HepG2 (cell line): ENCODE measurements around the gene ANK3. TPM values are rescaled to one million over a fixed set of nuclear protein-coding genes. Genes with fewer than 3 reads are reported as not detected.

Source experiments
- ATAC-seq: fragments of 200-7000 bp; cut with Tn5 transposase; 3 replicates; pipeline ENCODE4 v1.9.1; 2020; ENCODE audit warnings: mild to moderate bottlenecking, moderate library complexity
- BruUV-seq: library from RNA; stranded (reverse); fragments of 400-500 nt; replicated peaks from 2 replicates; lab custom pipeline; 2021; lab: Mats Ljungman, UMichigan
- CTCF ChIA-PET: fragments of 300-600 bp; formaldehyde crosslinking; extraction: SDS; loops from one replicate; lab custom pipeline; 2021; ENCODE audit warnings: low total read pairs, inconsistent platforms, low intra/inter-chr PET ratio; lab: Yijun Ruan, JAX
- POLR2A ChIA-PET: fragments of 350-600 bp; sonication (Branson Sonifier 250); formaldehyde crosslinking; loops from one replicate; lab custom pipeline; 2020; ENCODE audit warnings: antibody characterized with exemption, inconsistent platforms; lab: Yijun Ruan, JAX
- DNase-seq: peaks from one replicate; pipeline ENCODE4 v3.0.0-alpha.2; 2015; ENCODE audit warnings: low spot score
- FAIRE-seq: peaks from 3 replicates; lab custom pipeline; 2011; peaks lifted over from hg19 to GRCh38; lab: Jason Lieb, UNC
- H2AFZ ChIP-seq: one replicate; pipeline ENCODE4 v1.6.1; 2011; ENCODE audit warnings: low read length, inconsistent platforms
- H3K27ac ChIP-seq: fragments of 300-600 bp; 3 replicates; pipeline ENCODE4 v1.8.0; 2011; ENCODE audit warnings: mixed run types, mild to moderate bottlenecking, mixed read lengths, low read length, inconsistent platforms; ENCODE audit not compliant: insufficient read depth; ENCODE audit errors: extremely low read length
- H3K27me3 ChIP-seq, 2 experiments: fragments of 200-600 bp in 1 of 2; 2 replicates in 1 of 2; 3 replicates in 1 of 2; pipeline versions ENCODE4 v1.6.0 to v1.8.0; 2011; ENCODE audit warnings: low read length in 2 of 2, mild to moderate bottlenecking in 2 of 2, moderate library complexity in 2 of 2, inconsistent platforms in 1 of 2; ENCODE audit not compliant: insufficient read depth in 2 of 2, control insufficient read depth in 1 of 2
- H3K36me3 ChIP-seq, 2 experiments: fragments of 200-600 bp in 1 of 2; replicated peaks in 1 of 2; 2 replicates in 1 of 2; 3 replicates in 1 of 2; pipeline versions ENCODE4 v1.5.1 to v1.8.0; 2011; ENCODE audit warnings: low read length in 2 of 2, inconsistent platforms in 1 of 2; ENCODE audit not compliant: insufficient read depth in 2 of 2, control insufficient read depth in 1 of 2
- H3K4me1 ChIP-seq: 2 replicates; pipeline ENCODE4 v1.5.1; 2012; ENCODE audit warnings: low read length, inconsistent platforms; ENCODE audit not compliant: insufficient read depth
- H3K4me2 ChIP-seq: 2 replicates; pipeline ENCODE4 v1.6.0; 2011; ENCODE audit warnings: low read depth, low read length, inconsistent platforms
- H3K4me3 ChIP-seq, 3 experiments: fragments of 200-600 bp in 1 of 3; sonication (generic), shearing (Covaris generic) in 1 of 3; replicated peaks in 1 of 3; 2 replicates each; pipeline ENCODE4 v1.5.1; 2011 to 2016; ENCODE audit warnings: low read length in 3 of 3, inconsistent platforms in 2 of 3, low read depth in 2 of 3, mild to moderate bottlenecking in 2 of 3, control low read depth in 1 of 3, mixed read lengths in 1 of 3; ENCODE audit not compliant: insufficient read depth in 1 of 3
- H3K79me2 ChIP-seq: one replicate; pipeline ENCODE4 v1.6.1; 2011; ENCODE audit warnings: low read length, inconsistent platforms; ENCODE audit not compliant: insufficient read depth
- H3K9ac ChIP-seq: 2 replicates; pipeline ENCODE4 v1.6.0; 2011; ENCODE audit warnings: mild to moderate bottlenecking, low read depth, low read length, inconsistent platforms; ENCODE audit not compliant: insufficient read depth
- H3K9me3 ChIP-seq: 2 replicates; pipeline ENCODE4 v1.5.1; 2012; ENCODE audit warnings: mild to moderate bottlenecking, low read length
- H4K20me1 ChIP-seq: 2 replicates; pipeline ENCODE4 v1.6.0; 2011; ENCODE audit warnings: inconsistent platforms, mild to moderate bottlenecking, low read length, moderate library complexity; ENCODE audit not compliant: insufficient read depth
- JUND ChIP-seq: sonication (generic); formaldehyde crosslinking; IDR thresholded peaks from 2 replicates; pipeline ENCODE4 v1.8.0; 2022; ENCODE audit warnings: mild to moderate bottlenecking, missing genetic modification reagents
- NFATC3 ChIP-seq: sonication (generic); formaldehyde crosslinking; IDR thresholded peaks from 2 replicates; pipeline ENCODE4 v1.5.1; 2020; ENCODE audit warnings: mild to moderate bottlenecking, missing genetic modification reagents
- STAG1 ChIP-seq: sonication (generic); formaldehyde crosslinking; IDR thresholded peaks from 2 replicates; pipeline ENCODE4 v1.4.0; 2020; ENCODE audit warnings: missing genetic modification reagents
- ZSCAN31 ChIP-seq: sonication (generic); formaldehyde crosslinking; IDR thresholded peaks from 2 replicates; pipeline ENCODE4 v1.5.0; 2020; ENCODE audit warnings: low read depth, mild to moderate bottlenecking, missing genetic modification reagents
- WGBS: methylation state at CpG from one replicate; pipeline ENCODE4 v1.1.6; 2017; ENCODE audit warnings: low lambda C conversion rate; 5-methylcytosine and 5-hydroxymethylcytosine counted together
- in situ Hi-C: cut with HindIII; loops from 2 replicates; pipeline ENCODE4 v1.10.0; 2017; ENCODE audit warnings: low pct_unique_long_range_greater_than_20kb; ENCODE audit not compliant: extremely low pct_ligation_motif_present
- intact Hi-C: fragments of 100-400 bp; cut with micrococcal nuclease; formaldehyde crosslinking; loops from one replicate; pipeline ENCODE4 v1.10.0; 2022; ENCODE audit not compliant: unreplicated experiment
- polyA plus RNA-seq, 8 experiments: library from polyadenylated mRNA; depleted of rRNA in 3 of 8; stranded (reverse) in 7 of 8; unstranded in 1 of 8; fragments of >200 nt; fragmentation: Illumina TruSeq in 4 of 8; extraction: Trizol in 4 of 8; gene quantifications; 2 replicates each; pipeline versions ENCODE4 v1.2.1 to v1.2.3, GENCODE V29; 2011 to 2016; ENCODE audit warnings: low read depth in 4 of 8, missing spikeins in 1 of 8, mixed read lengths in 1 of 8; ENCODE audit not compliant: insufficient read depth in 1 of 8
- total RNA-seq, 5 experiments: library from RNA; depleted of rRNA; stranded (reverse); fragments of >200 nt; fragmentation: Illumina TruSeq; extraction: Trizol; gene quantifications; 2 replicates each; pipeline ENCODE4 v1.2.3, GENCODE V29; 2016; ENCODE audit warnings: low read depth in 1 of 5
- TF ChIP-seq, protein P1 (sequence below): sonication (generic); formaldehyde crosslinking; conservative IDR thresholded peaks from 2 replicates; pipeline ENCODE4 v1.8.0; 2022; ENCODE audit warnings: missing genetic modification reagents
- TF ChIP-seq, protein P2 (sequence below): sonication (generic); formaldehyde crosslinking; IDR thresholded peaks from 2 replicates; pipeline ENCODE4 v1.5.0; 2020; ENCODE audit warnings: mild to moderate bottlenecking, missing genetic modification reagents, moderate library complexity

The ANK3 gene
- total and polyA plus RNA-seq, 2 of the 13 experiments (the other 11 are each of a cell fraction or from before 2014, with no cell fraction given) = not detected

DNA sequence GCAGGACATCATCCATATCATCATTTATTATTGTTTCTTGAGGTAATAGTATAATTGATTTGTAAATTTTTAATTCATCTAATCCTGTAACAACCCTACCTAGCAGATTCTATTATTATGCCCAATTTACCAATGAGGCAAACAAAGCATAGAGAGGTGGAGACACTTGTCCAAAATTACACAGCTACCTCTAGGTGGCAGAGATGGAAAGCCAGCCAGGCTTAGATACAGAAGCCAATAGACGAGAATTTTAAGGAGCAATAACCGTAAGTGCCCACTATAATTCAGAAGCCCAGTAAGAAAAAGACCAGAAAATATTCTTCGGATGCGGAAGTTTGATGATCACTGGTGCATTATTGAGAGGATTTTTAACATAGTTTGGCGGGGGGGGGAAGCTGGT, 54.0 kb downstream of the ANK3 start:
- in situ Hi-C loops = no loop called here
- no peak overlapping the region for H3K27ac ChIP-seq
- DNase-seq (peak; percentile 19), ATAC-seq (peak; percentile 51), FAIRE-seq (no peak)
- no peaks in the 10 kb centered on the region for H3K9me3 ChIP-seq
- H3K4me3 ChIP-seq = no peak overlapping the region
- POLR2A ChIA-PET = no interaction called here
- H3K27me3 ChIP-seq = no peaks in the 10 kb centered on the region
- TF ChIP-seq, protein P1, sequence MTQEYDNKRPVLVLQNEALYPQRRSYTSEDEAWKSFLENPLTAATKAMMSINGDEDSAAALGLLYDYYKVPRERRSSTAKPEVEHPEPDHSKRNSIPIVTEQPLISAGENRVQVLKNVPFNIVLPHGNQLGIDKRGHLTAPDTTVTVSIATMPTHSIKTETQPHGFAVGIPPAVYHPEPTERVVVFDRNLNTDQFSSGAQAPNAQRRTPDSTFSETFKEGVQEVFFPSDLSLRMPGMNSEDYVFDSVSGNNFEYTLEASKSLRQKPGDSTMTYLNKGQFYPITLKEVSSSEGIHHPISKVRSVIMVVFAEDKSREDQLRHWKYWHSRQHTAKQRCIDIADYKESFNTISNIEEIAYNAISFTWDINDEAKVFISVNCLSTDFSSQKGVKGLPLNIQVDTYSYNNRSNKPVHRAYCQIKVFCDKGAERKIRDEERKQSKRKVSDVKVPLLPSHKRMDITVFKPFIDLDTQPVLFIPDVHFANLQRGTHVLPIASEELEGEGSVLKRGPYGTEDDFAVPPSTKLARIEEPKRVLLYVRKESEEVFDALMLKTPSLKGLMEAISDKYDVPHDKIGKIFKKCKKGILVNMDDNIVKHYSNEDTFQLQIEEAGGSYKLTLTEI (CRISPR knock-in tag) = no peak
- no peak for TF ChIP-seq ZSCAN31 (CRISPR knock-in tag)
- TF ChIP-seq, protein P2, sequence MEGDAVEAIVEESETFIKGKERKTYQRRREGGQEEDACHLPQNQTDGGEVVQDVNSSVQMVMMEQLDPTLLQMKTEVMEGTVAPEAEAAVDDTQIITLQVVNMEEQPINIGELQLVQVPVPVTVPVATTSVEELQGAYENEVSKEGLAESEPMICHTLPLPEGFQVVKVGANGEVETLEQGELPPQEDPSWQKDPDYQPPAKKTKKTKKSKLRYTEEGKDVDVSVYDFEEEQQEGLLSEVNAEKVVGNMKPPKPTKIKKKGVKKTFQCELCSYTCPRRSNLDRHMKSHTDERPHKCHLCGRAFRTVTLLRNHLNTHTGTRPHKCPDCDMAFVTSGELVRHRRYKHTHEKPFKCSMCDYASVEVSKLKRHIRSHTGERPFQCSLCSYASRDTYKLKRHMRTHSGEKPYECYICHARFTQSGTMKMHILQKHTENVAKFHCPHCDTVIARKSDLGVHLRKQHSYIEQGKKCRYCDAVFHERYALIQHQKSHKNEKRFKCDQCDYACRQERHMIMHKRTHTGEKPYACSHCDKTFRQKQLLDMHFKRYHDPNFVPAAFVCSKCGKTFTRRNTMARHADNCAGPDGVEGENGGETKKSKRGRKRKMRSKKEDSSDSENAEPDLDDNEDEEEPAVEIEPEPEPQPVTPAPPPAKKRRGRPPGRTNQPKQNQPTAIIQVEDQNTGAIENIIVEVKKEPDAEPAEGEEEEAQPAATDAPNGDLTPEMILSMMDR (CRISPR knock-in tag) = peak; percentile 42
- TF ChIP-seq NFATC3 (CRISPR knock-in tag) = no peak
- TF ChIP-seq STAG1 (CRISPR knock-in tag) = peak; percentile 40; the same call in 1 of the 2 replicates
- no peak for TF ChIP-seq JUND (CRISPR knock-in tag)
- no TSS peak for BruUV-seq
- H4K20me1 ChIP-seq = no peaks in the 10 kb centered on the region
- H3K79me2 ChIP-seq = no peaks in the 10 kb centered on the region
- intact Hi-C loops = loop anchor here (1.0 kb wide), 1 partner anchor 99 kb away; no protein-coding TSS in a partner anchor
- H3K4me2 ChIP-seq = no peak overlapping the region
- CTCF ChIA-PET = interaction anchor here (1.7 kb wide), 1 partner anchor 98 kb away, joined by 4 read pairs; no protein-coding TSS in a partner anchor
- H3K4me1 ChIP-seq = no peaks in the 10 kb centered on the region
- no peak overlapping the region for H2AFZ ChIP-seq
- no peaks in the 10 kb centered on the region for H3K36me3 ChIP-seq
- 61% methylated on average over 5 of the region's 5 CpGs for WGBS
- no peak overlapping the region for H3K9ac ChIP-seq
